Glutamatergic neuron (in vitro differentiated cells): ENCODE results near the gene POTEE. TPM values are rescaled to one million over a fixed set of nuclear protein-coding genes. Genes with fewer than 3 reads are reported as not detected.
"Not testable (repeated sequence)": the region's sequence is repeated elsewhere in the genome, so short reads cannot be mapped to it uniquely, and the experiment has no call there.

Experiments used
- DNase-seq: peaks from one replicate; pipeline ENCODE4 v3.0.0; 2022
- H3K27ac Mint-ChIP-seq: one replicate; pipeline ENCODE4 v1.8.0; 2020; ENCODE audit warnings: mild to moderate bottlenecking, mixed read lengths, inconsistent platforms; ENCODE audit not compliant: unreplicated experiment
- H3K27me3 Mint-ChIP-seq: one replicate; pipeline ENCODE4 v1.8.0; 2020; ENCODE audit warnings: mild to moderate bottlenecking, moderate library complexity, mixed read lengths, inconsistent platforms; ENCODE audit not compliant: unreplicated experiment
- H3K36me3 Mint-ChIP-seq: one replicate; pipeline ENCODE4 v1.8.0; 2020; ENCODE audit warnings: mild to moderate bottlenecking, mixed read lengths, inconsistent platforms; ENCODE audit not compliant: unreplicated experiment
- H3K4me1 Mint-ChIP-seq: one replicate; pipeline ENCODE4 v1.8.0; 2020; ENCODE audit warnings: mild to moderate bottlenecking, low read depth, mixed read lengths, inconsistent platforms; ENCODE audit not compliant: unreplicated experiment
- H3K4me3 Mint-ChIP-seq: one replicate; pipeline ENCODE4 v1.8.0; 2020; ENCODE audit warnings: mild to moderate bottlenecking, mixed read lengths, inconsistent platforms; ENCODE audit not compliant: unreplicated experiment
- H3K9me3 Mint-ChIP-seq: one replicate; pipeline ENCODE4 v1.8.0; 2020; ENCODE audit warnings: mild to moderate bottlenecking, moderate library complexity, mixed read lengths, inconsistent platforms; ENCODE audit not compliant: unreplicated experiment
- long read RNA-seq: library from polyadenylated mRNA; unstranded; transcript quantifications from one replicate; pipeline ENCODE4 v2.0.0, GENCODE V29; 2020; ENCODE audit not compliant: unreplicated experiment
- total RNA-seq: library from RNA; stranded (reverse); fragmentation: NEBNext Ultra II Directional; extraction: Animal tissue kit (Norgen Biotek cat#: 25700); gene quantifications from one replicate; pipeline ENCODE4 v1.2.1, GENCODE V29; 2021; ENCODE audit not compliant: unreplicated experiment
- TF ChIP-seq, protein P1 (sequence below): fragments of 200-600 bp; sonication (generic); IDR thresholded peaks from one replicate; pipeline ENCODE4 v1.5.0; 2021; ENCODE audit not compliant: partially characterized antibody, unreplicated experiment

Gene POTEE
- total RNA-seq: 1.4 TPM
- long read RNA-seq: 0 reads

DNA sequence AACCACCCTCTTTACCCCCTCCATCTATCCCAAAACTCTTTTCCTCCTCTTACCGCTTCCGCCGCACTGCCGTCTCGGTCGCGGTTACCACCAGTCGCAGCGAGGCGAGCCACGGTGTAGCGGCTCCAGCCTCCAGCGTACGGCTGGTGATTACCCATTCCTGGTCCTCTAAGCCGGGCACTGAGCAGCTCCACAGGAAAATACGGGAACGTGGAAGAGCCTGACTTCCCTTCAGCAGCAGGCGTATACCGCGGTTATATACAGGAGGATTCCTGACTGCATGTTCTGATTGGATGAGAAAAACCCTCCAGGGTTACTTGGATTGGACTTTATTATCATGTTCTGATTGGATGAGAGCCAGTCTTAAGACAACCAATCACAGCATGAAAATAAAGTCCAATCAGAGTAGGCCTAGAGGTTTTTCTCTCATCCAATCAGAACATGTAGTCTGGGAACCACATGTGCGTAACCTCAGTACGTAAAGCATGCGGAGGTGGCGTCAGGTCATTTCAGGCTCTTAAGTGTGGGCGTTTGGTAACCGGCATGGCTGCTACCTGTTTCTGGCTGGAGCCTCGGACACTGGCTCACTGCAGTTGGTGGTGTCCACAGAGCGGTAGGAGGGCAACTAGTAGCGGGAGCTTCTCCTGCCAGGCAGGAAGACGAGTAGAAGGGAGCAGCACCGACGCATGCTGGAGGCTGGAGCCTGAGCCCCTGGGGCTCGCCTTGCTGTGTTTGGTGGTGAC, at the start of gene POTEE:
TSS of gene POTEE (plus strand) at position 507 of the 743 bp plus-strand sequence. CDS start 8,867 bp downstream, outside the sequence.
- DNase-seq, H3K4me1 Mint-ChIP-seq, H3K9me3 Mint-ChIP-seq, H3K36me3 Mint-ChIP-seq, H3K4me3 Mint-ChIP-seq, H3K27ac Mint-ChIP-seq, H3K27me3 Mint-ChIP-seq: not testable (repeated sequence)

DNA sequence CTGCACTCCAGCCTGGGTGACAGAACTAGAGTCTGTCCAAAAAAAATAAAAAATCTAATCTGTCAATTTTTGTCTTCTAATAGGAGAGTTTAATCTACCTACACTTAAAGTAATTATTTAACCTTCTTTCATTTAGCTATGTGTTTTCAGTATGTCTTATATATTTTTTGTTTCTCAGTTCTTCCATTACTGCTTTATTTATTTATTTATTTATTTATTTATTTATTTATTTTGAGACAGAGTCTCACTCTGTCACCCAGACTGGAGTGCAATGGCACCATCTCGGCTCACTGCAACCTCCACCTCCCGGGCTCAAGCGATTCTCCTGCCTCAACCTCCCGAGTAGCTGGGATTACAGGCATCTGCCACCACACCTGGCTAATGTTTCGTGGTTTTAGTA, 43.8 kb upstream of the POTEE start:
- H3K27me3 Mint-ChIP-seq, DNase-seq, H3K4me1 Mint-ChIP-seq, H3K36me3 Mint-ChIP-seq, H3K9me3 Mint-ChIP-seq, H3K4me3 Mint-ChIP-seq, H3K27ac Mint-ChIP-seq: not testable (repeated sequence)

- Mint-ChIP-seq H3K9me3 (no peaks in the 10 kb centered on the region), H3K27ac (no peak overlapping the region), H3K4me1 (no peaks in the 10 kb centered on the region), H3K27me3 (no peaks in the 10 kb centered on the region), H3K4me3 (no peak overlapping the region), H3K36me3 (no peaks in the 10 kb centered on the region)
- DNase-seq: no peak
- TF ChIP-seq, protein P1, sequence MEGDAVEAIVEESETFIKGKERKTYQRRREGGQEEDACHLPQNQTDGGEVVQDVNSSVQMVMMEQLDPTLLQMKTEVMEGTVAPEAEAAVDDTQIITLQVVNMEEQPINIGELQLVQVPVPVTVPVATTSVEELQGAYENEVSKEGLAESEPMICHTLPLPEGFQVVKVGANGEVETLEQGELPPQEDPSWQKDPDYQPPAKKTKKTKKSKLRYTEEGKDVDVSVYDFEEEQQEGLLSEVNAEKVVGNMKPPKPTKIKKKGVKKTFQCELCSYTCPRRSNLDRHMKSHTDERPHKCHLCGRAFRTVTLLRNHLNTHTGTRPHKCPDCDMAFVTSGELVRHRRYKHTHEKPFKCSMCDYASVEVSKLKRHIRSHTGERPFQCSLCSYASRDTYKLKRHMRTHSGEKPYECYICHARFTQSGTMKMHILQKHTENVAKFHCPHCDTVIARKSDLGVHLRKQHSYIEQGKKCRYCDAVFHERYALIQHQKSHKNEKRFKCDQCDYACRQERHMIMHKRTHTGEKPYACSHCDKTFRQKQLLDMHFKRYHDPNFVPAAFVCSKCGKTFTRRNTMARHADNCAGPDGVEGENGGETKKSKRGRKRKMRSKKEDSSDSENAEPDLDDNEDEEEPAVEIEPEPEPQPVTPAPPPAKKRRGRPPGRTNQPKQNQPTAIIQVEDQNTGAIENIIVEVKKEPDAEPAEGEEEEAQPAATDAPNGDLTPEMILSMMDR: no peak
Observed at GRCh38 chr2:131168538-131168937, 40.8 kb upstream of the POTEE start.

DNA sequence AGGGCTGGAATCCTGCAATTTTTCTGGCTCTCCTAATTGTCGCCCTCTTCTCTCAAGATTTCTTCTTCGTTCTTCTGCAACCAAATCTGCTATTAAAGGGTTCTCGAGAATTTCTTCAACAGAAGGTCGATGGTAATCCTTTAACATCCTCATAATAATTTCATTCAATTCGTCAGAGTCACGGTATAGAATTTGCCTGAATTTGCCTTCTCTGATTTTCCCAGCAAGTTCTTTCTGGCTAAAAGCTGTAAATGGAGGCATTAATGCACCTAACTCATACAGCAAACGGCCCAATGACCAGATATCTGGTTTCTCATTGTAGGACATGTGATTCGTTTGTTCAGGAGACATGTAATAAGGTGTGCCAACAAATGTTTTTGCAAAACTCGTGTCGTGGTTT, 31.3 kb upstream of the POTEE start:
- H3K4me3 Mint-ChIP-seq, H3K9me3 Mint-ChIP-seq, H3K36me3 Mint-ChIP-seq, H3K27ac Mint-ChIP-seq, H3K27me3 Mint-ChIP-seq, DNase-seq, H3K4me1 Mint-ChIP-seq: not testable (repeated sequence)

GRCh38 chr2:131178721-131179418, 30.5 kb upstream of the POTEE start:
- not testable (repeated sequence) for H3K27ac Mint-ChIP-seq, DNase-seq, H3K27me3 Mint-ChIP-seq, H3K4me3 Mint-ChIP-seq, H3K4me1 Mint-ChIP-seq, H3K36me3 Mint-ChIP-seq, H3K9me3 Mint-ChIP-seq

GRCh38 chr2:131181451-131181850, 27.9 kb upstream of the POTEE start:
- H3K4me1 Mint-ChIP-seq, H3K9me3 Mint-ChIP-seq, H3K27me3 Mint-ChIP-seq, H3K36me3 Mint-ChIP-seq, H3K4me3 Mint-ChIP-seq, H3K27ac Mint-ChIP-seq, DNase-seq: not testable (repeated sequence)

- H3K27ac Mint-ChIP-seq, H3K27me3 Mint-ChIP-seq, H3K9me3 Mint-ChIP-seq, H3K4me3 Mint-ChIP-seq, H3K4me1 Mint-ChIP-seq, DNase-seq, H3K36me3 Mint-ChIP-seq: not testable (repeated sequence)
Observed at GRCh38 chr2:131193421-131193820, 15.9 kb upstream of the POTEE start.

DNA sequence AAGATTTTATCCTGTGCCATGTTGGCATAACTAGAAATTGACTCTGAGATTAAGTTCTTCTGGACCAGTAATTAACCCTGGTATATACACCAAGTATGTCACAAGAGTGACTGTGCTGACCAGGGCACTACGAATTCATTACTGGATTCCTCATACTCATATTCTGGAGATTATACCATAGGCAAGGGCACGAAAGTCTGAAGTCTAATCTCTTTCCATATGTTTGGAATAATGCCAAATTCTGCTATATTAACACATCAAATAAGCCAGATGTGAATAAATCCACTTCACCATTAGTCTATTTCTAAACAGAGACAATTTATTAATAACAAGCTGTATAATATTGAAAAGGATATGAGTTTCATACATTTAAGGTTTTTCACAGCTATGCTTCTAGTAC, 13.2 kb upstream of the POTEE start:
- DNase-seq, H3K27ac Mint-ChIP-seq, H3K27me3 Mint-ChIP-seq, H3K4me3 Mint-ChIP-seq, H3K36me3 Mint-ChIP-seq, H3K9me3 Mint-ChIP-seq, H3K4me1 Mint-ChIP-seq: not testable (repeated sequence)
